Stimulated activated CD4-positive, alpha-beta T cell treated with anti-CD3 and anti-CD28 coated beads, Interleukin-15, amount 100 ng/mL, for 48 hours (primary cell): ENCODE results near the gene TSPAN14.
"Not testable (repeated sequence)": the region's sequence is repeated elsewhere in the genome, so short reads cannot be mapped to it uniquely, and the experiment has no call there.

Source experiments
- DNase-seq, 2 donors: peaks; one replicate each; pipeline ENCODE4 v3.0.0-alpha.2; 2020; ENCODE audit warnings: low read depth in 2 of 2

TSPAN14 gene

DNA sequence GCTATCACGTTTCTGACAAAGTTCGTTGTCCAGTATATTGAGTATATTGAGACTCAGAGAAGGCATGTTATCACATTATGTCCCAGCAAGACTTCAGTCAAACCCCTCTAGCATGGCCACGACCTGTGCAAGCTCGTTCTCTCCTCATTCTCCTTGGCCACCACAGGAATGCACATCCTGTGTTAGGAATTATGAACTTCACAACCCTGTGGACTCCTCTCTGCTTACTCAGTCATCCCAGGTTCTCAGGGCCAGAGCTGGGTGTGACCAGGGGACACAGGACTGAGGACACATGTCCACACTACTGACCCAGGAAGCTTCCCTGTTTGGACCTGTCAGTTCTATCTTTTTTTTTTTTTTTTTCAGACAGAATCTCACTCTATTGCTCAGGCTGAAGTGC is 87.9 kb downstream of the TSPAN14 start:
- no peak for DNase-seq

DNA sequence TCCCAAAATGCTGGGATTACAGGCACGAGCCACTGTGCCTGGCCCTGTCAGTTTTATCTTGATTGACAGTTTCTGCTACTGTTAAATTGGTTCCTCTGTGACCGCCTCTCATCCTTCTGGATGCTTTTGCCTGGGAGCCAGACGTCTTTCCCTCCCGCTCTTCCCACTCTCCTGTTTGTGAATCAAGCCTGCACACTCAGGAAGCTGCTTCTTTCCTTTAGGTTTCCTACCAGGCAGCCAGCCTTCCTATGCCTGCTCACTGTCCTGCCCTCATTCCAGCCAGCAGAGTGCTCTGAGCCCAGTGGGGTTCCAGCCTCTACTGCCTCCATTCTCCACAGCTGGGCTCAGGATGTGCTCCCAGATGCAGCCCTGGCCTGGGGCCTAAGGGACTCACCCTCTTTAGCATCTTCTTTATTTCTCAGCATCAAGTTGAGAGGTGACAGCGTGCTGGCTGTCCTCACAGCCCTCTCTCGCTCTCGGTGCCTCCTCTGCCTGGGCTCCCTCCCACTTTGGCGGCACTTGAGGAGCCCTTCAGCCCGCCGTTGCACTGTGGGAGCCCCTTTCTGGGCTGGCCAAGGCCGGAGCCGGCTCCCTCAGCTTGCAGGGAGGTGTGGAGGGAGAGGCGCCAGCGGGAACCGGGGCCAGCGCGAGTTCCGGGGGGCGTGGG is 88.7 kb downstream of the TSPAN14 start:
- DNase-seq, result no peak

DNA sequence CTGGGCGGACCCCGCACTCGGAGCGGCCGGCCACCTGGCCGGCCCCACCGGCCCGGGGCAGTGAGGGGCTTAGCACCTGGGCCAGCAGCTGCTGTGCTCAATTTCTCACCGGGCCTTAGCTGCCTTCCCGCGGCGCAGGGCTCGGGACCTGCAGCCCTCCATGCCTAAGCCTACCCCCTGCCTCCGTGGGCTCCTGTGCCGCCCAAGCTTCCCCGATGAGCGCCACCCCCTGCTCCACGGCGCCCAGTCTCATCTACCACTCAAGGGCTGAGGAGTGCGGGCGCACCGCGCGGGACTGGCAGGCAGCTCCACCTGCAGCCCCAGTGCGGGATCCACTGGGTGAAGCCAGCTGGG is 89.2 kb downstream of the TSPAN14 start:
- DNase-seq, result not testable (repeated sequence)

- no peak for DNase-seq
Observed at GRCh38 chr10:80544316-80544953, 90.3 kb downstream of the TSPAN14 start.

DNA sequence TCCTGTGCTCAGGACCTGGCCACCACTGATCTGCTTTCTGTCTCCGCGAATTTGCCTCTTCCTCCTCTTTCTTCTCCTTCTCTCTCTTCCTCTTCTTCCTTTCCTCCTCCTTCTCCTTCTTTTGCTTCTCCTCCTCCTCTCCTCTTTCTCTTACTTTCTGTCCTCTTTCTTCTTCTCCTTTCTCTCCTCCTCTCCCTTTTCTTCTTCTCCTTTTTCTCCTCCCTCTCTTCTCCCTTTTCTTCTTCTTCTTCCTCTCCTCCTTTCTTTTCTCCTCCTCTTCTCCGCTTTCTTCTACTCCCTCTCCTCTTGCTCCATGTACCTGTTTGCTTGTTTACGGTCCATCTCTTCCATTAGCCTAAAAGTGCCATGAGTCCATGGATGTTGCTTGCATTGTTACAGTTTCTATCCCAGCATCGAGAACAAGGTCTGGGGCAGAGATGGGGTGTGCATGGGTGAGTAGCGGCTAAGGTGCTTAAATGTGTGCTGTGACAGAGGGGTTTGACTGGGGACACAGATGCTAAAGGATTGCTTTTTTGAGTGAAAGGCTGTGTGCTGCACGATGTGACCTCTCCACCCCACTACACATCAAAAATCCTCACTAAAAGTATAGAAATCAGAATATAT is 91.3 kb downstream of the TSPAN14 start:
- DNase-seq, result no peak

GRCh38 chr10:80552151-80552646 is 98.1 kb downstream of the TSPAN14 start:
- DNase-seq, result no peak

DNA sequence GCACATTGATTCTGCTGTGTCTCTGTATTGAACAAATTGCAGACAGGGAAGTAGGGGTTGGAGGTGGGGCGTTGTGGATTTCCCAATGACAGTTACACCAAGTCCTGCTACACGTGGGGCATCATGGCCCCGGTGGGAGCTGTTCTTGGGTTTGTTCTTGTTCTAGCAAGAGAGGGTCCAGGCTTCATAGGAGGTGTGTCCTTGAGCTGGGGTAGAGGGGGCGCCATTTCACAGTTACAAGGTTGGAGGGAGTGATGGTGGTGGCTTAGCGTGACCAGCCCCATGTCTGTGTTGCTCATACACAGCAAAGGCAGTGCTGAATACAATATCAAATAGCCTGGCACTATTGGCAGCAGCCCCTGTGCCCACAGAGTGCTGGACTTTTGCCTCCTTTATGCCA is 99.3 kb downstream of the TSPAN14 start:
- no peak for DNase-seq

- no peak for DNase-seq
Observed at GRCh38 chr10:80554050-80554449, 99.9 kb downstream of the TSPAN14 start.

DNA sequence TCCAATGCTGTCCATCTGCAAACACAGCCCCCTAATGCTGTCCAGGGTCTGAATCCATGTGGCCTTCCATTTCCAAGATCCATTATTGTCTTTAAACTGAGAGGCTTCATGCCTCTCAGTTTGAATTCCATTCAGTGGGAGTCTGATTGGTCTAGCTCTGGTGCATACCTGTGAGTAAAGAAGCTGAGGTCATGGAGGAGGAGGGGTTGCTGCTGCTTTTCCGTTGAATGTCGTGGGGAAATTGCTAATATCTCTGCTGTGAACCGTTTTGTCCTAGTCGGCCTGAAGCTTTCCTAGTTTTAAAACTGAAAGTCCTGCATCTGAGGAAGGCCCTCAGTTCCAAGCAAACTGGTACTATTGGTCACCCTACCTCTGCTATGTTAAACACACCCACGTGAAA is 101.3 kb downstream of the TSPAN14 start:
- no peak for DNase-seq

DNA sequence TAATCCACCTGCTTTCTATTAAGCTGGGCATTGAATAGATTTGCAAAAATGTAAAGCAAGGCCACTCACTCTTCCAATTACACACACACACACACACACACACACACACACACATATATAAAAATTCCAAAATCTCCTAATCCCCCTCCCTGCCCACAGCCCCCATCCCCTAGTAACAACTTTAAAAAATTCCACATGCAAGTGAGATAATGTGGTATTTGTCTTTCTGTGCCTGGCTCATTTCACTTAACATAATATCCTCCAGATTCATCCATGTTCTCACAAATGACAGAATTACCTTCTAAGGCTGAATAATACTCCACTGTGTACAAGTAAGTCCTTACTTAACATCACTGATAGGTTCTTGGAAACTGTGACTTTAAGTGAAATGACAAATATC is 107.8 kb downstream of the TSPAN14 start:
- DNase-seq, result no peak

DNA sequence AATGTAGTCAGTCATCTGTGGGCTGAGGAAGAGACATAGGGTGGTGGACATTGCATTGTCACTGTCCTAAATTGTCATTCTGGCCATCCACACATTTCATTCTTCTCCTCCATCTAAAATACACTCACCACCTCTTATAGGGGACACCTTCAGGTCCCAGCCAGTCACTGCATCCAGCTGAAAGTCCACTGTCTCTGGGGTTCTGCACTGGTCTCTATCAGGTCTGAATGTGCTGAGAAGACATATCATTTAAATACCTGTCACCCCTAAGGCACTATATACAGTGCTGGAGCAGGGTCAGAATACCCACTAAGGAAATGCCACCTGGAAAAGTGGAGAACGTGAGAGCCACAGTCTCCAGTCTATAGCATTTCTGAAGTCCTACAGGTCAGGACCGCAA is 113.2 kb downstream of the TSPAN14 start:
- no peak for DNase-seq

DNA sequence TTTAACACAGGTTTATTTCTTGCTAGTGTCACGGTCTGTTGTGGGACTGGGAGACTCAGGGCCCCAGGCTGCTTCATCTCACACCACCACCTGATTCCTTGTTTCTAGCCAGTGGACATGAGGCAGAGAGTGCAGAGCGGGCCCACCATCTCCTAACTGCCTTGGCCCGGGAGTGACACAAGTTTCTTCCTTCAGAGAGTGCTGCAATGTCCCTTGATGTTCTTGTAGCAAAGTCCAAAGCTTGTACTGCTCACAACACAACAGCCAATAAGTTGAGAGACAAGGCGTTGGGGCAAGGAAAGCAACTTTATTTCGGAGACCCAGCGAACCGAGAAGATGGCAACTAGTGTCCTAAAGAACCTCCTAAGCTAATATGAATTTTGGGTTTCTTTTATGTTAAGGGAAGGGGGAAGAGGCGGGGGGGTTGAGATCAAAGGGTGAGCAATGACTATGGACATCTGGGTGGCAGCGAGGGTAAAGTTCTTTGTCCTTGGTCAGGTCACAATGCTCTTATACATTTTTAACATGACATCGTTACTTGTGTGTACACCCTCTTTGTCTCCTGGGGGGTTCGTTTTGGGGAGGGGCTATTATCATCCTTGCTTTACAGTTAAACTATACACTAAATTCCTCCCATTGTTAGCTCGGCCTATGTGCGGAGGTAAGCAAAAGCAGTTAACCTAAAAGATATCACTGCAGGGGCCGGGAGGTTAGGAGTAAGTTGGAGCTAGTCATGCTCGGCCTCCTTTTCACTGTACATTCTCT is 115.2 kb downstream of the TSPAN14 start:
- DNase-seq, result no peak

- no peak for DNase-seq
Observed at GRCh38 chr10:80571352-80571751, 117.2 kb downstream of the TSPAN14 start.

DNA sequence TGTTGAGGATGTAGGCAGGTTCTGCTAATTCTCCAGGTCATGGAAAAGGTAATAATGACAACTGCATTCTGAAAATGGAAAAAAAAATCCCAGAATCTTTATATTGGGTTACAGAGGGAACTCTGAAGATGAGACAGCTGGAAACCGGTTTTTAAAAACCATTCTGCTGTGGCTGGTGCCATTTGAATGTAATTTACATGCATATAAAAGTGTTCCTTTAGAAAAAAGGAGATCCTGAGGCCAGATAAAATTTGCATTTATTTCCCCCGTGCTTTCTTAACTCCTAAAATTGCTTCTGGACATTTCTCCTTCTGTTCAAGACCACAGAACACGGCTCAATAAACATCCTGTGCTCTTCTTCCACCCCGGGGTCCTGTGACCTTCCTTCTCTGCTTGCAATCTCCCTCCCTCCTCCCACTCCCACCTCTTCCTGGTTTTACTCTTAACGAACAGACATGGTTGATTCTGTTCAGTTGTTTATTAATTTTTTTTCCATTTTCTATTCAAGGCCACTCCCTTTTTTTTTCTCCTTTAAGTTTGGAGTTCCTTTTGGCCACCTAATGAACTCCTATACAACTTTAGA is 125.2 kb downstream of the TSPAN14 start:
- no peak for DNase-seq

DNA sequence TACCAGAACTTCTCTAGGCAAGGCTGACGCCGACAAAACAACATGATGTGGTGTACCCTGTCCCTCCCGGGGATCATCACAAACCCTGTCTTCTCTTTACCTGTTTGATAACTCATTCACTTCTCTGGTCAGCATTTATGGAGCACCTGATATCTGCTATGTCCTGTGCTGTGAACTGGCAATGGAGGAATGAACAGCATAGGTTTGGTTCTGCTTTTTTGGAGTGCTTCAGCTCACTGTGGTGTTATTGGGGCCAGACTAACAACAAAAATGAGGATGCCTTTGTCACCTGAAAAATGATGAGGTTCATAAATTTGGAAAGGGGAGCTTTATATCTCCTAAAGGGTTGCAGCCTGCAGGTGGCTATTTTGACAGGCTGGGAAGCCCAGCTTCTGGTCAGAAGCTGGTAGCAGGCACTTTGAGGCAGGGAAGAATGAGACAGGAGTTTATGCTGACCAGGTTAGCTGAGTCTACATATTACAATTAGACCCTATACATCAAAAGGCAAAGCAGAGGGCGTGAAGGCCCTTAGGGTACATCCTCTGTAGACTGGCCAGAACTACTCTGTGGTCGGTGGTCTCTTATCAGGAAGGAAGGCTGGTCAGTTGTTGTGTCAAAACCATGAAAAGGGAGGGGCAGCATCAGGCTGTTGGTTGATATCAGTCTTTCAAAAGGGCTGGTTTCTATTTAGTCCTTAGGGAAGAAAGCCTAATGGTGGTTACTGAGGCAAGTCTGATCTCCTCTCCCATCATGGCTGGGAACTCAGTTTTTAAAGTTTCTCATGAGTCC is 125.9 kb downstream of the TSPAN14 start:
- no peak for DNase-seq

- no peak for DNase-seq
Observed at GRCh38 chr10:80580638-80581468, 126.7 kb downstream of the TSPAN14 start.

DNA sequence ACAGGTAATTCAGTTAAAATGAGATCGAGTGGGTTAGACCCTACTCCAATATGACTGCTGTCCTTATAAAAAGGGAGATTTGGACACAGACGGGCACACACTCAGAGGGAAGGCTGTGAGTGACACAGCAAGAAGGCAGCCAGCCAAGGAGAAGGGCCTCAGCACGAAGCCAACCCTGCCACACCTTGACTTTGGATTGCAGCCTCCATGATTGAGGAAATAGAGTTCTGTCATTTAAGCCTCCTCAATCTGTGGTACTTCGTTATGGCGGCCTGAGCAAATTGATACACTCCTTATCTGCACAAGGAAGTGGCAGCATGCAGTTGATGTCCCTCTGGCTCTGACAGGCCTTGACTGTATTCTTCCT is 127.3 kb downstream of the TSPAN14 start:
- no peak for DNase-seq

- DNase-seq, result no peak
Observed at GRCh38 chr10:80582286-80582960, 128.3 kb downstream of the TSPAN14 start.
